ENCODE measurements around the gene BCL11A. TPM values are rescaled to one million over a fixed set of nuclear protein-coding genes. Genes with fewer than 3 reads are reported as not detected.

Gene BCL11A
- total and polyA plus RNA-seq, 2 experiments from 2014 or later: 57.5 to 77.6 TPM

DNA sequence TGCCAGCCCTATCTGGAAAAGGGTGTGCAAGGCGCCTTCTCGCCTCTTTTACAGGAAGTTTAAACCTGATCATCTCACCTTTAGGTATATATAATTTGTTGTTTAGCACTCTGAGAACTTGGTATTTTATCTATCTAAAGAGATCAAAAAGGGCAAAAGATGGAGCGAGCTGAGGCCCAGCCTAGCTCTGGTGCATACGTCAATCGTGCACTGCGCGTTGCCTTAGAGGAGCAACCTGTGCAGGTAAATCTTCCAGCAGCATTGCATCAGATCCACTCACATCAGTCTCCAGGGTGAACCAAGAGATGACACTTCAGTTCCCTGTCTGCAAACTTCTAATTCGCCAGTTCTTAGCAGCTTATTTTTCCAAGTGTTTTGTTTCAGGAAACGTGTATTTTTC lies 15.4 kb downstream of the BCL11A start (continued):
- TF ChIP-seq ZNF462 (CRISPR knock-in tag; IDR thresholded peaks at IDR 0.05) (no peak), CTCF (conservative IDR thresholded peaks at IDR 0.05; ENCODE audit: low read depth in 2 of 2) (no peak), NANOG (IDR thresholded peaks at IDR 0.05; ENCODE audit: borderline replicate concordance) (no peak), JUNB (IDR thresholded peaks at IDR 0.05; ENCODE audit: unreplicated experiment) (no peak), CREB1 (CRISPR knock-in tag; IDR thresholded peaks at IDR 0.05; ENCODE audit: low read depth) (no peak), STAT1 (IDR thresholded peaks at IDR 0.05; ENCODE audit: unreplicated experiment) (no peak)

GRCh38 chr2:60536746-60537145 lies 16.7 kb downstream of the BCL11A start:
- H3K4me1 Mint-ChIP-seq: peaks cover 89% of the 10 kb centered on the region
- no peak overlapping the region for H3K4me2 ChIP-seq
- no peak overlapping the region for H3K27ac Mint-ChIP-seq
- TF ChIP-seq ZNF114 (CRISPR knock-in tag; IDR thresholded peaks at IDR 0.05): no peak
- no peak for TF ChIP-seq EZH2phosphoT487 (IDR thresholded peaks at IDR 0.05; ENCODE audit: unreplicated experiment)
- TF ChIP-seq ZNF331 (CRISPR knock-in tag; IDR thresholded peaks at IDR 0.05; ENCODE audit: low read depth): no peak
- TF ChIP-seq EZH2 (IDR thresholded peaks at IDR 0.05; ENCODE audit: low read depth, unreplicated experiment): no peak

More at GRCh38 chr2:60536746-60537145, 16.7 kb downstream of the BCL11A start:
- H3K36me3 ChIP-seq (ENCODE audit: insufficient read depth): no peaks in the 10 kb centered on the region
- H3K4me3 Mint-ChIP-seq: no peak overlapping the region
- peaks cover 65% of the 10 kb centered on the region; the same call in 1 of the 2 replicates for H4K20me1 ChIP-seq (replicated peaks; ENCODE audit: insufficient read depth)
- no peaks in the 10 kb centered on the region for H3K9me3 Mint-ChIP-seq
- H3K4me3 ChIP-seq: no peak overlapping the region
- no peaks in the 10 kb centered on the region for H3K9me2 ChIP-seq (ENCODE audit: insufficient read depth)
- peaks cover 96% of the 10 kb centered on the region for H3K4me1 ChIP-seq (ENCODE audit: insufficient read depth)
- DNase-seq (ENCODE audit: low spot score) (no peak), ATAC-seq (no peak)
- H2AFZ ChIP-seq: no peak overlapping the region
- H3K27me3 ChIP-seq (ENCODE audit: insufficient read depth): no peaks in the 10 kb centered on the region
- H3K27ac ChIP-seq (ENCODE audit: low read depth): no peak overlapping the region
- H3K79me2 ChIP-seq (replicated peaks; ENCODE audit: insufficient read depth): peaks cover 100% of the 10 kb centered on the region
- H3K27me3 Mint-ChIP-seq (ENCODE audit: insufficient read depth, low read depth, poor library complexity): peaks cover 2% of the 10 kb centered on the region
- no peaks in the 10 kb centered on the region; the same call in 1 of the 2 replicates for H3F3A ChIP-seq (replicated peaks; ENCODE audit: low read depth)
- peaks cover 14% of the 10 kb centered on the region; the same call in 2 of the 3 replicates for H3K36me3 Mint-ChIP-seq (ENCODE audit: low read depth)

All from GM23338 (cell line).